PC-9 (cell line): ENCODE data around the gene CDHR2.

Experiments used
- CTCF ChIP-seq: fragments of 200-600 bp; sonication (generic); conservative IDR thresholded peaks from 2 replicates; pipeline ENCODE4 v1.6.1; 2017; ENCODE audit warnings: mixed run types, antibody characterized with exemption, mild to moderate bottlenecking, moderate library complexity
- EZH2 ChIP-seq: fragments of 200-600 bp; sonication (generic); IDR thresholded peaks from 2 replicates; pipeline ENCODE4 v1.8.0; 2017; ENCODE audit warnings: antibody characterized with exemption, low read depth

GRCh38 chr5:176619569-176620332 is 70.6 kb downstream of the CDHR2 start:
- no peak for TF ChIP-seq EZH2
- TF ChIP-seq CTCF, result no peak
